GM12891 (cell line): Measurements from ENCODE around the gene HTRA1.

Experiments used
- DNase-seq: peaks from one replicate; pipeline ENCODE4 v3.0.0; 2011; ENCODE audit warnings: low spot score; ENCODE audit not compliant: insufficient read length
- FAIRE-seq: peaks from 2 replicates; lab custom pipeline; 2011; peaks lifted over from hg19 to GRCh38; lab: Jason Lieb, UNC
- PAX5 ChIP-seq: IDR thresholded peaks from 2 replicates; pipeline ENCODE4 v1.6.1; 2011; ENCODE audit warnings: low read length, moderate library complexity, mild to moderate bottlenecking; ENCODE audit not compliant: insufficient read depth, severe bottlenecking
- POLR2A ChIP-seq: IDR thresholded peaks from 2 replicates; pipeline ENCODE4 v1.6.1; 2011; ENCODE audit warnings: low read depth, low read length, control low read depth
- POLR2AphosphoS5 ChIP-seq: IDR thresholded peaks from 2 replicates; pipeline ENCODE4 v1.6.1; 2011; ENCODE audit warnings: low read depth, low read length, control low read depth
- POU2F2 ChIP-seq: IDR thresholded peaks from 2 replicates; pipeline ENCODE4 v1.6.1; 2011; ENCODE audit warnings: low read depth, mild to moderate bottlenecking, control low read depth, low read length, moderate library complexity
- SPI1 ChIP-seq: IDR thresholded peaks from 2 replicates; pipeline ENCODE4 v1.6.1; 2011; ENCODE audit warnings: low read depth, low read length, control low read depth
- TAF1 ChIP-seq: IDR thresholded peaks from 2 replicates; pipeline ENCODE4 v1.6.1; 2011; ENCODE audit warnings: low read depth, low read length, control low read depth

The HTRA1 gene

GRCh38 chr10:122450353-122450990 lies 10.9 kb upstream of the HTRA1 start:
- TF ChIP-seq POU2F2 (no peak), SPI1 (no peak), TAF1 (no peak), POLR2A (no peak), POLR2AphosphoS5 (no peak), PAX5 (no peak)

GRCh38 chr10:122454071-122454470 lies 7.3 kb upstream of the HTRA1 start:
- DNase-seq (no peak), FAIRE-seq (no peak)
- no peak for TF ChIP-seq POU2F2
- TF ChIP-seq POLR2A: no peak
- no peak for TF ChIP-seq PAX5
- no peak for TF ChIP-seq POLR2AphosphoS5

More at GRCh38 chr10:122450353-122450990, 10.9 kb upstream of the HTRA1 start:
- DNase-seq: no peak
- FAIRE-seq: no peak

GRCh38 chr10:122454603-122455080 lies 6.7 kb upstream of the HTRA1 start, which contains the start of gene ARMS2:
TSS of gene ARMS2 (plus strand) at chr10:122454653. CDS start at chr10:122454728, 75 bp downstream.
- TF ChIP-seq TAF1 (no peak), SPI1 (no peak), PAX5 (no peak), POU2F2 (no peak), POLR2A (no peak), POLR2AphosphoS5 (no peak)
- FAIRE-seq (no peak), DNase-seq (no peak)

GRCh38 chr10:122455376-122456079 lies 5.8 kb upstream of the HTRA1 start:
- FAIRE-seq: no peak
- TF ChIP-seq POU2F2 (no peak), PAX5 (no peak), POLR2A (no peak), SPI1 (no peak), POLR2AphosphoS5 (no peak), TAF1 (no peak)

GRCh38 chr10:122457934-122458333 lies 3.4 kb upstream of the HTRA1 start:
- DNase-seq (no peak), FAIRE-seq (no peak)
- no peak for TF ChIP-seq POLR2AphosphoS5
- TF ChIP-seq POLR2A: no peak
- no peak for TF ChIP-seq TAF1
- no peak for TF ChIP-seq SPI1
- no peak for TF ChIP-seq PAX5
- TF ChIP-seq POU2F2: no peak

More at GRCh38 chr10:122455376-122456079, 5.8 kb upstream of the HTRA1 start:
- no peak for DNase-seq

GRCh38 chr10:122458693-122459092 lies 2.7 kb upstream of the HTRA1 start:
- FAIRE-seq: no peak
- TF ChIP-seq POLR2AphosphoS5: no peak
- TF ChIP-seq POU2F2: no peak
- TF ChIP-seq TAF1: no peak
- no peak for TF ChIP-seq PAX5
- TF ChIP-seq SPI1: no peak
- no peak for TF ChIP-seq POLR2A
- no peak for DNase-seq

- no peak for FAIRE-seq
- TF ChIP-seq POLR2AphosphoS5 (no peak), POLR2A (no peak), SPI1 (no peak), TAF1 (no peak), PAX5 (no peak), POU2F2 (no peak)
- DNase-seq: no peak
Observed at GRCh38 chr10:122459561-122460273, 1.6 kb upstream of the HTRA1 start.

GRCh38 chr10:122460891-122461293 lies 461 bp upstream of the HTRA1 start:
- FAIRE-seq: no peak

More at GRCh38 chr10:122460891-122461293, 461 bp upstream of the HTRA1 start:
- no peak for TF ChIP-seq SPI1
- TF ChIP-seq POLR2AphosphoS5: no peak
- TF ChIP-seq PAX5: no peak
- TF ChIP-seq POU2F2: no peak
- TF ChIP-seq TAF1: no peak
- no peak for TF ChIP-seq POLR2A
- DNase-seq: no peak
